ENCODE results near the gene BLID. TPM values are rescaled to one million over a fixed set of nuclear protein-coding genes. Genes with fewer than 3 reads are reported as not detected.
A peak's percentile ranks its signal among the peaks of the same experiment; 100 is the strongest.

The BLID gene
- total RNA-seq, 4 donors from 2014 or later = not detected

DNA sequence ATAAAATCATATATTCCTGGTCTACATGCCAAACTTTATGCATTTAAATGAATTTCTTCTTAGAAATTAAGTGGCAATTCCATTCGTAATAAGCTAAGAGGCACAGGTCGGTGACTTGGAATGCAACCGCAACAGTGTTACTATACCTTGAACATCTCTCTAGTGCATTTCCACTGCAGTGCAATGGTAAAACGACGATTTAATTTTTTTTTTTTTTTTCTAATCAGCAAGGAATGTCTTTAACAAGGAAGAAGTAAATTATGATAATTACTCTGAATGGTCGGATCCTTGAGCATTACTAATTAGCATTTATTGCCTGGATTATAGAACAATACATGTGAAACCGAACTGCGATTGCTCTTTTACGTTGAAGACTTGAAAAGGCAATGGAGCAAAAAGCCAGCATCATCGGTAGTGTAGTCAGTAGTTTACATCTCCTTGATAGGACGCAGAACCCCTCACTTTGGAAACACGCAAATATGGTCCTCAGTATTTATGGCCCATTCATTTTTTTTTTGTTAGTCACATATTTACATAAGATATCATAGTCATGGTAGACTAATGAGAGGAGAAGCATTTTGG is 20.2 kb downstream of the BLID start:
- Histone ChIP-seq H3K27me3 (peaks cover 0 to 30% (median 0%) of the 10 kb centered on the region in 4 donors), H3K36me3 (no peaks in the 10 kb centered on the region), H3K9me3 (no peaks in the 10 kb centered on the region), H3K27ac (peak overlapping the region in 3 of 4 donors; percentile 71 to 87 (median 87)), H3K4me1 (peaks cover 0 to 15% (median 2%) of the 10 kb centered on the region in 3 donors), H3K4me3 (peak overlapping the region in 3 of 4 donors; percentile 50 to 69 (median 53))
- DNase-seq = no peak
- WGBS, 2 donors = 78 to 87% methylated on average over 12 of the region's 12 CpGs
- intact Hi-C loops (cut with DNase I) = no loop called here
- no peak for TF ChIP-seq CTCF (IDR thresholded peaks at IDR 0.05)
- no peak for TF ChIP-seq POLR2A (IDR thresholded peaks at IDR 0.05)

- no peak for DNase-seq
- peak overlapping the region in 2 of 4 donors; percentile 87 for H3K27ac ChIP-seq
Observed at GRCh38 chr11:122094836-122095235, 21.2 kb downstream of the BLID start.

GRCh38 chr11:122093731-122094275 is 22.2 kb downstream of the BLID start:
- TF ChIP-seq POLR2A (IDR thresholded peaks at IDR 0.05) = no peak
- TF ChIP-seq CTCF (IDR thresholded peaks at IDR 0.05) = no peak
- peaks cover 0 to 6% (median 0%) of the 10 kb centered on the region in 3 donors for H3K4me1 ChIP-seq
- H3K9me3 ChIP-seq = no peaks in the 10 kb centered on the region
- H3K27me3 ChIP-seq = peaks cover 0 to 14% (median 0%) of the 10 kb centered on the region in 4 donors
- H3K4me3 ChIP-seq = no peak overlapping the region
- H3K27ac ChIP-seq = peak overlapping the region in 3 of 4 donors; percentile 23 to 71 (median 31)
- intact Hi-C loops (cut with DNase I) = no loop called here
- H3K36me3 ChIP-seq = no peaks in the 10 kb centered on the region
- whole genome bisulfite sequencing, 2 donors = 59 to 75% methylated on average over 4 to 5 of the region's 5 CpGs
- DNase-seq = no peak

More at GRCh38 chr11:122094836-122095235, 21.2 kb downstream of the BLID start:
- H3K4me3 ChIP-seq = no peak overlapping the region
- peaks cover 0 to 21% (median 0%) of the 10 kb centered on the region in 4 donors for H3K27me3 ChIP-seq
- 90 to 91% methylated on average over 4 of the region's 4 CpGs for WGBS, 2 donors
- intact Hi-C loops (cut with DNase I) = no loop called here
- no peaks in the 10 kb centered on the region for H3K9me3 ChIP-seq
- TF ChIP-seq POLR2A (IDR thresholded peaks at IDR 0.05) (no peak), CTCF (IDR thresholded peaks at IDR 0.05) (no peak)
- peaks cover 0 to 7% (median 0%) of the 10 kb centered on the region in 3 donors for H3K4me1 ChIP-seq
- no peaks in the 10 kb centered on the region for H3K36me3 ChIP-seq

GRCh38 chr11:122091835-122092234 is 24.2 kb downstream of the BLID start:
- TF ChIP-seq POLR2A (IDR thresholded peaks at IDR 0.05) (no peak), CTCF (IDR thresholded peaks at IDR 0.05) (no peak)
- H3K4me1 ChIP-seq = peaks cover 0 to under 1% (median 0%) of the 10 kb centered on the region in 3 donors
- H3K36me3 ChIP-seq = no peaks in the 10 kb centered on the region
- intact Hi-C loops (cut with DNase I) = no loop called here
- H3K27me3 ChIP-seq = peaks cover 0 to 2% (median 0%) of the 10 kb centered on the region in 4 donors
- DNase-seq = no peak
- H3K4me3 ChIP-seq = no peak overlapping the region
- no peaks in the 10 kb centered on the region for H3K9me3 ChIP-seq
- H3K27ac ChIP-seq = no peak overlapping the region
- WGBS, 2 donors = 94 to 100% methylated on average over 1 of the region's 1 CpG

DNA sequence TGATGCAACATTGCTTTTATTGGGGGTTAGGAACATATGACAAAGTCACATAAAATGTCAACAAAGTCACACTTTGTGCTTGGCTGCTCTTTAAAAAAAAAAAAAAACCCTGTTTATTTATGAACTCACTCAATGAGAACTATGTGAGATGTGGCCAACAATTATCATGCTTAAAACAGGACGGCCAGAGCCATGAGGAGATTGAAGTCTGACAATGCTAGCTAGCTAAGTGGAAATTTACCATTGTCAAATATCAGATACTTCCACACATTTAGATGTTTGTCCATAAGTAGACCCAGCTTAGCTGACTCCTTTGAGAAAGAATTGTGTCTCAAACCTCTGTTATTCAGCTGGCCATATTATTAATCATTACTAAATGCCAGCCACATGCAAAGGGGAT is 26.9 kb downstream of the BLID start:
- no peak for DNase-seq
- Histone ChIP-seq H3K27me3 (no peaks in the 10 kb centered on the region), H3K36me3 (no peaks in the 10 kb centered on the region), H3K4me3 (no peak overlapping the region), H3K9me3 (no peaks in the 10 kb centered on the region), H3K27ac (no peak overlapping the region), H3K4me1 (peaks cover 0 to 12% (median 0%) of the 10 kb centered on the region in 3 donors)
- WGBS, 2 donors = 74 to 75% methylated on average over 1 of the region's 1 CpG
- no peak for TF ChIP-seq CTCF (IDR thresholded peaks at IDR 0.05)
- no peak for TF ChIP-seq POLR2A (IDR thresholded peaks at IDR 0.05)
- intact Hi-C loops (cut with DNase I) = no loop called here
